M059J (cell line): Measurements from ENCODE around the gene TLE7. TPM values are rescaled to one million over a fixed set of nuclear protein-coding genes. Genes with fewer than 3 reads are reported as not detected.
A peak's percentile ranks its signal among the peaks of the same experiment; 100 is the strongest.

Experiments
- DNase-seq: peaks from one replicate; pipeline ENCODE4 v3.0.0-alpha.2; 2012; ENCODE audit warnings: low read depth
- total RNA-seq: library from RNA; depleted of rRNA; stranded (reverse); fragments of >200 nt; shearing (Covaris generic); gene quantifications from 2 replicates; pipeline ENCODE4 v1.2.3, GENCODE V29; 2014; rRNA removed

The TLE7 gene
- total RNA-seq, result not detected in 2 replicates

GRCh38 chr16:71442051-71442440, at the start of gene TLE7:
Gene TLE7 (minus strand): TSS chr16:71442054. CDS start chr16:71433324, 8,730 bp downstream.
- DNase-seq, result no peak

GRCh38 chr16:71491054-71491453, 49.2 kb upstream of the TLE7 start:
- no peak for DNase-seq

GRCh38 chr16:71490361-71490760, 48.5 kb upstream of the TLE7 start:
- no peak for DNase-seq

- DNase-seq, result no peak
These were observed 47.3 kb upstream of the TLE7 start, which contains the start of gene ZNF19 for GRCh38 chr16:71489122-71489521. Gene ZNF19 (minus strand): TSS chr16:71489324. CDS start chr16:71482114, 7,210 bp downstream.

GRCh38 chr16:71484006-71484893, 42.4 kb upstream of the TLE7 start:
- peak; percentile 92 for DNase-seq

- DNase-seq, result no peak
These were observed 40.7 kb upstream of the TLE7 start for GRCh38 chr16:71482569-71482968.

GRCh38 chr16:71480956-71481355, 39.1 kb upstream of the TLE7 start:
- no peak for DNase-seq

GRCh38 chr16:71479420-71479819, 37.6 kb upstream of the TLE7 start:
- DNase-seq, result peak; percentile 28

GRCh38 chr16:71476457-71477124, 34.7 kb upstream of the TLE7 start:
- no peak for DNase-seq

- DNase-seq, result peak; percentile 96
These were observed 33.0 kb upstream of the TLE7 start for GRCh38 chr16:71474864-71475263.

GRCh38 chr16:71473891-71474290, 32.0 kb upstream of the TLE7 start:
- peak; percentile 64 for DNase-seq

GRCh38 chr16:71472931-71473330, 31.1 kb upstream of the TLE7 start:
- no peak for DNase-seq

- DNase-seq, result no peak
These were observed 30.2 kb upstream of the TLE7 start for GRCh38 chr16:71472051-71472450.

GRCh38 chr16:71467810-71468209, 26.0 kb upstream of the TLE7 start:
- peak; percentile 41 for DNase-seq

- no peak for DNase-seq
These were observed 22.4 kb upstream of the TLE7 start for GRCh38 chr16:71464231-71464630.

- peak; percentile 68 for DNase-seq
These were observed 20.1 kb upstream of the TLE7 start, which contains the start of gene ZNF23 for GRCh38 chr16:71461686-71462648. Gene ZNF23 (minus strand): TSS chr16:71462247. CDS start chr16:71456796, 5,451 bp downstream.

- no peak for DNase-seq
These were observed 19.1 kb upstream of the TLE7 start for GRCh38 chr16:71460941-71461340.

GRCh38 chr16:71460236-71460635, 18.4 kb upstream of the TLE7 start:
- DNase-seq, result peak; percentile 80

GRCh38 chr16:71459510-71459909, 17.7 kb upstream of the TLE7 start:
- no peak for DNase-seq

GRCh38 chr16:71456801-71457200, 14.9 kb upstream of the TLE7 start:
- no peak for DNase-seq

GRCh38 chr16:71453036-71453435, 11.2 kb upstream of the TLE7 start:
- DNase-seq, result peak; percentile 69

GRCh38 chr16:71449020-71449419, 7.2 kb upstream of the TLE7 start:
- DNase-seq, result no peak
